CD4-positive, alpha-beta T cell (primary cell): ENCODE measurements around the gene MBD3L5. TPM values are rescaled to one million over a fixed set of nuclear protein-coding genes. Genes with fewer than 3 reads are reported as not detected.
"Not testable (repeated sequence)": the region's sequence is repeated elsewhere in the genome, so short reads cannot be mapped to it uniquely, and the experiment has no call there.

Source experiments
- ATAC-seq: fragments of 200-7000 bp; cut with Tn5 transposase; one replicate; pipeline ENCODE4 v1.10.0; 2022; ENCODE audit warnings: mild to moderate bottlenecking; ENCODE audit not compliant: poor library complexity
- CTCF ChIA-PET: fragments of 350-600 bp; sonication (Branson Sonifier 250); formaldehyde crosslinking; loops from one replicate; lab custom pipeline; 2021; ENCODE audit warnings: antibody characterized with exemption, inconsistent platforms; lab: Charles Lee
- POLR2A ChIA-PET: fragments of 350-600 bp; sonication (Branson Sonifier 250); formaldehyde crosslinking; loops from one replicate; lab custom pipeline; 2021; ENCODE audit warnings: antibody characterized with exemption, inconsistent platforms; lab: Charles Lee
- DNase-seq, 14 experiments: peaks; one replicate each; pipeline ENCODE4 v3.0.0-alpha.2; 2013 to 2020; ENCODE audit warnings: mixed read lengths in 2 of 14
- H3K27ac ChIP-seq, 2 donors: one replicate each; pipeline versions ENCODE4 v1.5.1 to v1.7.0; 2013; ENCODE audit warnings: low read length in 2 of 2, low read depth in 1 of 2, mild to moderate bottlenecking in 1 of 2
- H3K27me3 ChIP-seq, 2 experiments: 1 replicate in 1 of 2; 2 replicates in 1 of 2; pipeline versions ENCODE4 v1.6.1 to v1.7.0; 2013; ENCODE audit warnings: low read length in 2 of 2, control low read depth in 1 of 2, mild to moderate bottlenecking in 1 of 2, moderate library complexity in 1 of 2; ENCODE audit not compliant: insufficient read depth in 2 of 2, control insufficient read depth in 1 of 2
- H3K36me3 ChIP-seq: one replicate; pipeline ENCODE4 v1.6.1; 2013; ENCODE audit warnings: low read length, control low read depth; ENCODE audit not compliant: insufficient read depth
- H3K4me1 ChIP-seq: one replicate; pipeline ENCODE4 v1.6.1; 2013; ENCODE audit warnings: low read length, control low read depth; ENCODE audit not compliant: insufficient read depth
- H3K4me3 ChIP-seq: one replicate; pipeline ENCODE4 v1.5.1; 2013; ENCODE audit warnings: mild to moderate bottlenecking, low read length, moderate library complexity
- H3K9me3 ChIP-seq, 2 experiments: 1 replicate in 1 of 2; 2 replicates in 1 of 2; pipeline versions ENCODE4 v1.6.1 to v1.7.0; 2013; ENCODE audit warnings: low read length in 2 of 2, mild to moderate bottlenecking in 2 of 2, control low read depth in 1 of 2, moderate library complexity in 1 of 2; ENCODE audit not compliant: control insufficient read depth in 1 of 2, insufficient read depth in 1 of 2
- H3K27ac Mint-ChIP-seq: one replicate; pipeline ENCODE4 v1.8.0; 2020; ENCODE audit warnings: mixed read lengths
- H3K27me3 Mint-ChIP-seq: one replicate; pipeline ENCODE4 v1.8.0; 2021; ENCODE audit warnings: mixed read lengths
- H3K36me3 Mint-ChIP-seq: one replicate; pipeline ENCODE4 v1.8.0; 2021; ENCODE audit warnings: low read depth, mixed read lengths
- H3K4me1 Mint-ChIP-seq: one replicate; pipeline ENCODE4 v1.8.0; 2021; ENCODE audit warnings: low read depth, mixed read lengths
- H3K4me3 Mint-ChIP-seq: one replicate; pipeline ENCODE4 v1.8.0; 2020; ENCODE audit warnings: mild to moderate bottlenecking, mixed read lengths
- H3K9me3 Mint-ChIP-seq: one replicate; pipeline ENCODE4 v1.8.0; 2020; ENCODE audit warnings: mixed read lengths
- intact Hi-C, 2 experiments: fragments of 100-400 bp; cut with DNase I in 1 of 2; cut with micrococcal nuclease in 1 of 2; formaldehyde crosslinking; loops; one replicate each; pipeline versions ENCODE4 v1.15.1 to v1.9.0; 2023 to 2025; cut with DNase I, micrococcal nuclease
- polyA plus RNA-seq, 2 donors: library from polyadenylated mRNA; unstranded; fragments of 120-200 nt; gene quantifications; one replicate each; pipeline ENCODE4 v1.2.1, GENCODE V29; 2013
- total RNA-seq, 174 experiments: library from RNA in 2 of 174; stranded (reverse) in 2 of 174; gene quantifications; one replicate each; pipeline ENCODE4 v1.2.3 and lab custom pipeline; 2021 to 2026
- TF ChIP-seq, protein P1 (sequence below): fragments of 200-600 bp; IDR thresholded peaks from one replicate; pipeline ENCODE4 v1.8.0; 2022; ENCODE audit warnings: antibody characterized with exemption, mild to moderate bottlenecking

MBD3L5 gene
- not detected for total RNA-seq
- not detected for polyA plus RNA-seq (2013, experiment 1 of 2)
- polyA plus RNA-seq (2013, experiment 2 of 2), result not detected
- 0 reads per million in 172 experiments for total RNA-seq (lab: John Stamatoyannopoulos, UW)

DNA sequence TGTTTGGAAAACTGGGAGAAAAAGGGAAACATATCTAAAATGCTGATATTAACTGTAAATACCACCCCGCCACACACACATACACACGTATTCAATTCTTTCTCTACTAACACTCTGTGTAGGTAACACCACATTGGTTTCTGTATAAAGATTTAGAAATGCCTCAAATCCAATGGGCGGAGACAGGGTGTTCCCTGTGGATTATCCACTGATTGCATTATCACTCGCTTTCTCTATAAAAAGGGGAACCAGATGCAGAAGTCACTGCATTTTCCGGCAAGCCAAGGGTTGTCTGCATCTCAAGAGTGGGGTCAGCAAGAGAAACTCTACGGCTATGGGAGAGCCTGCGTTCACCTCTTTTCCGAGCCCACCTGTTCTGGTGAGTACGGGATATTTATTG is at the start of gene MBD3L5:
Gene MBD3L5, plus strand, starts transcription at position 301 of the 400 bp plus-strand sequence. Its CDS starts 34 bp downstream, at position 335.
- H3K36me3 ChIP-seq, H3K27ac ChIP-seq, H3K4me1 Mint-ChIP-seq, H3K4me3 Mint-ChIP-seq, H3K27ac Mint-ChIP-seq, ATAC-seq, H3K9me3 Mint-ChIP-seq, H3K4me3 ChIP-seq, H3K36me3 Mint-ChIP-seq, DNase-seq, POLR2A ChIA-PET, intact Hi-C loops, H3K27me3 ChIP-seq, H3K9me3 ChIP-seq, H3K27me3 Mint-ChIP-seq, CTCF ChIA-PET, H3K4me1 ChIP-seq: not testable (repeated sequence)

DNA sequence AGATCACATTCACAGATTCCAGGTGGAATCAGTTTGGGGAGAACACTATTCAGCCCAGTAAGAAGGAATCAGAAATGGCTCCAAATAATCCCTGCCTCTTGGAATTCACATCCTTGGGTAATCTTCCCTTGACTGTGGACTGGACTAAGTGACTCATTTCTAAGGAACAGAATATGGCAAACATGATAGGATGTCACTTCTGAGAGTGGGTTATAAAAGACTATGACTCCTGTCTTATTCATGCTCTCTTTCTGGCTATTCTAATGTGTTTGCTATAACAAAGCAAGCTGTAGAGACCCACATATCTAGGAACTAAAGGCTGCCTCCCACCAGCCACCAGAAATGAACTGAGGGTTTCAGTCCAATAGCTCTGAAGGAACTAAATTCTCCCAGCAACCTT is 46.9 kb upstream of the MBD3L5 start:
- ChIA-PET POLR2A (no interaction called here), CTCF (no interaction called here)
- Histone ChIP-seq H3K27ac (no peak overlapping the region), H3K9me3 (peaks cover 26 to 28% of the 10 kb centered on the region in 2 experiments), H3K36me3 (peaks cover 32% of the 10 kb centered on the region), H3K4me3 (no peak overlapping the region), H3K4me1 (no peaks in the 10 kb centered on the region), H3K27me3 (no peaks in the 10 kb centered on the region)
- Mint-ChIP-seq H3K9me3 (peaks cover 11% of the 10 kb centered on the region), H3K36me3 (peaks cover 80% of the 10 kb centered on the region), H3K4me1 (no peaks in the 10 kb centered on the region), H3K27ac (no peak overlapping the region), H3K27me3 (no peaks in the 10 kb centered on the region), H3K4me3 (no peak overlapping the region)
- no peak for DNase-seq
- TF ChIP-seq, protein P1, sequence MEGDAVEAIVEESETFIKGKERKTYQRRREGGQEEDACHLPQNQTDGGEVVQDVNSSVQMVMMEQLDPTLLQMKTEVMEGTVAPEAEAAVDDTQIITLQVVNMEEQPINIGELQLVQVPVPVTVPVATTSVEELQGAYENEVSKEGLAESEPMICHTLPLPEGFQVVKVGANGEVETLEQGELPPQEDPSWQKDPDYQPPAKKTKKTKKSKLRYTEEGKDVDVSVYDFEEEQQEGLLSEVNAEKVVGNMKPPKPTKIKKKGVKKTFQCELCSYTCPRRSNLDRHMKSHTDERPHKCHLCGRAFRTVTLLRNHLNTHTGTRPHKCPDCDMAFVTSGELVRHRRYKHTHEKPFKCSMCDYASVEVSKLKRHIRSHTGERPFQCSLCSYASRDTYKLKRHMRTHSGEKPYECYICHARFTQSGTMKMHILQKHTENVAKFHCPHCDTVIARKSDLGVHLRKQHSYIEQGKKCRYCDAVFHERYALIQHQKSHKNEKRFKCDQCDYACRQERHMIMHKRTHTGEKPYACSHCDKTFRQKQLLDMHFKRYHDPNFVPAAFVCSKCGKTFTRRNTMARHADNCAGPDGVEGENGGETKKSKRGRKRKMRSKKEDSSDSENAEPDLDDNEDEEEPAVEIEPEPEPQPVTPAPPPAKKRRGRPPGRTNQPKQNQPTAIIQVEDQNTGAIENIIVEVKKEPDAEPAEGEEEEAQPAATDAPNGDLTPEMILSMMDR, result no peak
- intact Hi-C loops, result no loop called here
- ATAC-seq, result no peak

GRCh38 chr19:6987850-6988249 is 42.5 kb upstream of the MBD3L5 start:
- H3K4me3 ChIP-seq, result no peak overlapping the region
- POLR2A ChIA-PET, result no interaction called here
- DNase-seq (no peak), ATAC-seq (no peak)
- no peak overlapping the region for H3K4me3 Mint-ChIP-seq
- no peaks in the 10 kb centered on the region for H3K27me3 ChIP-seq
- TF ChIP-seq, protein P1, result no peak
- H3K36me3 ChIP-seq, result peaks cover 29% of the 10 kb centered on the region
- peaks cover 11% of the 10 kb centered on the region for H3K9me3 Mint-ChIP-seq
- H3K27ac Mint-ChIP-seq, result no peak overlapping the region
- intact Hi-C loops, result no loop called here
- no peak overlapping the region for H3K27ac ChIP-seq
- H3K9me3 ChIP-seq, result peaks cover 19 to 26% of the 10 kb centered on the region in 2 experiments
- no peaks in the 10 kb centered on the region for H3K27me3 Mint-ChIP-seq
- no peaks in the 10 kb centered on the region for H3K4me1 Mint-ChIP-seq
- CTCF ChIA-PET, result no interaction called here
- H3K36me3 Mint-ChIP-seq, result peaks cover 64% of the 10 kb centered on the region
- H3K4me1 ChIP-seq, result no peaks in the 10 kb centered on the region

DNA sequence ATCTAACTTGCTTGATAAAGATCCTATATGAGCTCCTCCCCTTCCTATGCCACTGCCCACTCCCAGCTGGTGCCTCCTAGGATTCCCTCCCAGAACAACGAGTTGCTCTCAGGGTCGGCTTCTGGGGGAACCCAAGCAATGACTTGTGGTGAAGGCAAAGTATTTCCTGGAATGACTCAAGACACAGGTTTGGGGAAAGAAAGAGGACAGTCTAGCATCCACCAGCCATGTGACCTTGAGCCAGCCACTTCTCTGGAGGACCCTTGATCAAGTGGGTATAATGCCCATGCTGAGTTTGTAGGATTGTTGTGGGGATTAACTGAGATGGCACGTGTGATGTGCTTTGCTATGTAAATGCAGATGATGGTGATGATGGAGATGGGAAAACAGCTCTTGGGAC is 42.1 kb upstream of the MBD3L5 start:
- no peak overlapping the region for H3K4me3 Mint-ChIP-seq
- H3K27me3 Mint-ChIP-seq, result no peaks in the 10 kb centered on the region
- Histone ChIP-seq H3K9me3 (peaks cover 19 to 26% of the 10 kb centered on the region in 2 experiments), H3K4me3 (no peak overlapping the region), H3K4me1 (no peaks in the 10 kb centered on the region), H3K27ac (no peak overlapping the region), H3K27me3 (no peaks in the 10 kb centered on the region), H3K36me3 (peaks cover 25% of the 10 kb centered on the region)
- no peak overlapping the region for H3K27ac Mint-ChIP-seq
- H3K36me3 Mint-ChIP-seq, result peaks cover 60% of the 10 kb centered on the region
- CTCF ChIA-PET, result no interaction called here
- POLR2A ChIA-PET, result no interaction called here
- H3K4me1 Mint-ChIP-seq, result peaks cover under 1% of the 10 kb centered on the region
- no peak for DNase-seq
- ATAC-seq, result no peak
- TF ChIP-seq, protein P1, result no peak
- intact Hi-C loops, result no loop called here
- peaks cover 9% of the 10 kb centered on the region for H3K9me3 Mint-ChIP-seq
